H1 (cell line): ENCODE data around the gene OR52K2. TPM values are rescaled to one million over a fixed set of nuclear protein-coding genes. Genes with fewer than 3 reads are reported as not detected.

Source experiments
- CTCF ChIA-PET: fragments of 300-600 bp; sonication (Branson Sonifier 250); formaldehyde crosslinking; loops from one replicate; lab custom pipeline; 2021; ENCODE audit not compliant: partially characterized antibody; lab: Charles Lee
- POLR2A ChIA-PET: fragments of 300-600 bp; sonication (Branson Sonifier 250); formaldehyde crosslinking; loops from one replicate; lab custom pipeline; 2021; ENCODE audit warnings: inconsistent platforms; ENCODE audit not compliant: partially characterized antibody; lab: Charles Lee
- DNase-seq, 2 experiments: peaks; one replicate each; pipeline versions ENCODE4 v3.0.0 to v3.0.0-alpha.2; 2010 to 2022; ENCODE audit warnings: low spot score in 2 of 2, low read depth in 1 of 2, mixed read lengths in 1 of 2
- FAIRE-seq: peaks from 2 replicates; lab custom pipeline; 2011; peaks lifted over from hg19 to GRCh38; lab: Jason Lieb, UNC
- H2AFZ ChIP-seq: 2 replicates; pipeline ENCODE4 v1.8.1; 2012; ENCODE audit warnings: low read length, inconsistent platforms
- H2AK5ac ChIP-seq: 2 replicates; pipeline ENCODE4 v1.6.1; 2013; ENCODE audit warnings: low read depth, low read length
- H2BK120ac ChIP-seq: replicated peaks from 2 replicates; pipeline ENCODE3; 2013; ENCODE audit warnings: low read depth, low read length, inconsistent platforms
- H2BK12ac ChIP-seq: 2 replicates; pipeline ENCODE4 v1.6.1; 2013; ENCODE audit warnings: low read depth, low read length
- H2BK15ac ChIP-seq: 2 replicates; pipeline ENCODE4 v1.6.1; 2013; ENCODE audit warnings: low read length
- H2BK20ac ChIP-seq: 2 replicates; pipeline ENCODE4 v1.6.1; 2013; ENCODE audit warnings: low read length
- H2BK5ac ChIP-seq: 2 replicates; pipeline ENCODE4 v1.6.1; 2013; ENCODE audit warnings: low read depth, low read length
- H3K14ac ChIP-seq: 2 replicates; pipeline ENCODE4 v1.6.1; 2013; ENCODE audit warnings: inconsistent platforms; ENCODE audit not compliant: insufficient read length
- H3K18ac ChIP-seq: 2 replicates; pipeline ENCODE4 v1.6.1; 2013; ENCODE audit warnings: low read length; ENCODE audit errors: extremely low read depth
- H3K23ac ChIP-seq: 2 replicates; pipeline ENCODE4 v1.6.1; 2013; ENCODE audit warnings: inconsistent platforms; ENCODE audit not compliant: insufficient read length
- H3K23me2 ChIP-seq: 2 replicates; pipeline ENCODE4 v1.6.1; 2013; ENCODE audit warnings: low read depth, low read length
- H3K27ac ChIP-seq: 2 replicates; pipeline ENCODE4 v1.6.1; 2011; ENCODE audit warnings: low read depth, low read length, inconsistent platforms
- H3K27me3 ChIP-seq, 4 experiments: replicated peaks in 1 of 4; 1 replicate in 1 of 4; 2 replicates in 3 of 4; pipeline versions ENCODE4 v1.6.1 to v1.8.1; 2011 to 2013; ENCODE audit warnings: low read length in 3 of 4, mild to moderate bottlenecking in 3 of 4, inconsistent platforms in 2 of 4, mixed read lengths in 2 of 4, moderate library complexity in 1 of 4; ENCODE audit not compliant: control insufficient read depth in 3 of 4, insufficient read depth in 3 of 4; ENCODE audit errors: extremely low read depth in 1 of 4
- H3K36me3 ChIP-seq, 4 experiments: 2 replicates each; pipeline versions ENCODE4 v1.6.1 to v1.8.1; 2011 to 2013; ENCODE audit warnings: mild to moderate bottlenecking in 4 of 4, low read length in 3 of 4, moderate library complexity in 2 of 4, control low read depth in 1 of 4, inconsistent platforms in 1 of 4; ENCODE audit not compliant: insufficient read depth in 4 of 4, control insufficient read depth in 2 of 4
- H3K4ac ChIP-seq: replicated peaks from 2 replicates; pipeline ENCODE3; 2013; ENCODE audit warnings: low read length, low read depth, mixed read lengths, inconsistent platforms; ENCODE audit not compliant: insufficient read length
- H3K4me1 ChIP-seq, 4 experiments: replicated peaks in 1 of 4; 1 replicate in 1 of 4; 2 replicates in 3 of 4; pipeline versions ENCODE4 v1.6.1 to v1.8.1; 2011 to 2013; ENCODE audit warnings: low read length in 3 of 4, inconsistent platforms in 2 of 4, mixed read lengths in 1 of 4; ENCODE audit not compliant: insufficient read depth in 4 of 4, control insufficient read depth in 3 of 4
- H3K4me2 ChIP-seq, 2 experiments: 2 replicates each; pipeline versions ENCODE4 v1.6.1 to v1.8.1; 2011 to 2013; ENCODE audit warnings: low read depth in 2 of 2, low read length in 2 of 2, control low read depth in 1 of 2, inconsistent platforms in 1 of 2, mild to moderate bottlenecking in 1 of 2; ENCODE audit not compliant: insufficient read depth in 1 of 2
- H3K4me3 ChIP-seq, 4 experiments: fragments of 200-600, 300-600 bp in 1 of 4; sonication (generic), shearing (Covaris generic), sonication (Bioruptor Twin) in 1 of 4; 2 replicates each; pipeline versions ENCODE4 v1.5.1 to v1.8.1; 2011 to 2016; ENCODE audit warnings: low read length in 4 of 4, low read depth in 3 of 4, control low read depth in 2 of 4, inconsistent platforms in 2 of 4, mild to moderate bottlenecking in 2 of 4, mixed read lengths in 1 of 4, moderate library complexity in 1 of 4; ENCODE audit not compliant: insufficient read depth in 2 of 4; ENCODE audit errors: extremely low read depth in 1 of 4
- H3K56ac ChIP-seq: replicated peaks from 2 replicates; pipeline ENCODE3; 2013; ENCODE audit warnings: low read depth, mild to moderate bottlenecking, mixed read lengths, low read length, inconsistent platforms; ENCODE audit not compliant: insufficient read length
- H3K79me1 ChIP-seq: 2 replicates; pipeline ENCODE4 v1.6.1; 2013; ENCODE audit warnings: low read depth, low read length, control low read depth
- H3K79me2 ChIP-seq, 2 experiments: 2 replicates each; pipeline versions ENCODE4 v1.6.1 to v1.8.1; 2012 to 2013; ENCODE audit warnings: low read length in 2 of 2, mild to moderate bottlenecking in 2 of 2, inconsistent platforms in 1 of 2; ENCODE audit not compliant: insufficient read depth in 2 of 2, control insufficient read depth in 1 of 2
- H3K9ac ChIP-seq, 4 experiments: replicated peaks in 1 of 4; 1 replicate in 1 of 4; 2 replicates in 3 of 4; pipeline versions ENCODE4 v1.6.1 to v1.8.1; 2011 to 2013; ENCODE audit warnings: low read depth in 3 of 4, low read length in 3 of 4, control low read depth in 2 of 4, mild to moderate bottlenecking in 2 of 4, moderate library complexity in 2 of 4, inconsistent platforms in 1 of 4; ENCODE audit errors: extremely low read depth in 1 of 4
- H3K9me3 ChIP-seq, 2 experiments: 2 replicates each; pipeline versions ENCODE4 v1.6.1 to v1.8.1; 2012 to 2013; ENCODE audit warnings: mild to moderate bottlenecking in 2 of 2, moderate library complexity in 2 of 2, control low read depth in 1 of 2, inconsistent platforms in 1 of 2, low read depth in 1 of 2, low read length in 1 of 2, mixed read lengths in 1 of 2; ENCODE audit not compliant: insufficient read depth in 2 of 2
- H4K20me1 ChIP-seq, 2 experiments: replicated peaks in 1 of 2; 2 replicates each; pipeline versions ENCODE3 to v1.8.1; 2011 to 2013; ENCODE audit warnings: inconsistent platforms in 2 of 2, low read length in 2 of 2, mild to moderate bottlenecking in 1 of 2; ENCODE audit not compliant: insufficient read depth in 2 of 2, control insufficient read depth in 1 of 2
- H4K5ac ChIP-seq: 2 replicates; pipeline ENCODE4 v1.6.1; 2013; ENCODE audit warnings: low read length, low read depth, mixed read lengths, inconsistent platforms; ENCODE audit not compliant: insufficient read length
- H4K8ac ChIP-seq: 2 replicates; pipeline ENCODE4 v1.8.0; 2013; ENCODE audit warnings: mild to moderate bottlenecking, moderate library complexity, low read length, inconsistent platforms; ENCODE audit not compliant: insufficient read depth; ENCODE audit errors: extremely low read depth
- H4K91ac ChIP-seq: replicated peaks from 2 replicates; pipeline ENCODE3; 2013; ENCODE audit warnings: low read length, mixed read lengths, inconsistent platforms; ENCODE audit not compliant: insufficient read length
- SIRT6 ChIP-seq: IDR thresholded peaks from one replicate; pipeline ENCODE4 v1.7.1; 2012; ENCODE audit warnings: low read length, inconsistent platforms
- WGBS, 2 experiments: shearing (Covaris generic) in 1 of 2; methylation state at CpG; one replicate each; pipeline versions ENCODE4 v1.1.6 to v1.1.7; 2013 to 2015; ENCODE audit warnings: low lambda C conversion rate in 2 of 2, mixed read lengths in 2 of 2, inconsistent platforms in 1 of 2, low coverage in 1 of 2, missing lambda C conversion rate in 1 of 2; ENCODE audit not compliant: insufficient replicate concordance in 2 of 2, insufficient coverage in 1 of 2, insufficient read length in 1 of 2; ENCODE audit errors: extremely low coverage in 1 of 2, missing lambda C conversion rate in 1 of 2; 5-methylcytosine and 5-hydroxymethylcytosine counted together
- polyA plus RNA-seq, 7 experiments: library from polyadenylated mRNA; depleted of rRNA in 3 of 7; stranded (reverse) in 5 of 7; unstranded in 2 of 7; fragments of >200 nt in 5 of 7; fragments of 200-250 nt in 2 of 7; gene quantifications; 1 replicate in 5 of 7; 2 replicates in 1 of 7; 4 replicates in 1 of 7; pipeline versions ENCODE4 v1.2.1 to v1.2.3, GENCODE V29; 2011 to 2013; ENCODE audit warnings: missing spikeins in 2 of 7, mixed read lengths in 2 of 7
- total RNA-seq: library from RNA; stranded (reverse); fragmentation: NEBNext Ultra II Directional; extraction: Animal tissue kit (Norgen Biotek cat#: 25700); gene quantifications from 2 replicates; pipeline ENCODE4 v1.2.1, GENCODE V29; 2021

OR52K2 gene
- total and polyA plus RNA-seq, 2 of the 8 experiments (the other 6 are each of a cell fraction or from before 2014, with no cell fraction given): not detected

- Histone ChIP-seq H3K4me2 (no peak overlapping the region), H2AFZ (no peak overlapping the region), H2BK120ac (no peak overlapping the region), H4K5ac (no peak overlapping the region), H2AK5ac (no peak overlapping the region), H2BK20ac (no peak overlapping the region), H3K9me3 (no peaks in the 10 kb centered on the region), H3K36me3 (no peaks in the 10 kb centered on the region), H3K18ac (no peak overlapping the region), H2BK12ac (no peak overlapping the region), H3K23ac (no peak overlapping the region), H3K4me3 (no peak overlapping the region), H2BK5ac (no peak overlapping the region), H4K91ac (no peak overlapping the region), H2BK15ac (no peak overlapping the region), H4K8ac (no peak overlapping the region), H3K79me2 (no peaks in the 10 kb centered on the region), H3K4ac (no peak overlapping the region), H3K23me2 (no peaks in the 10 kb centered on the region), H3K79me1 (no peaks in the 10 kb centered on the region), H4K20me1 (no peaks in the 10 kb centered on the region), H3K27ac (no peak overlapping the region), H3K14ac (no peak overlapping the region), H3K27me3 (no peaks in the 10 kb centered on the region), H3K4me1 (no peaks in the 10 kb centered on the region), H3K56ac (no peak overlapping the region), H3K9ac (no peak overlapping the region)
- 86% methylated on average over 7 of the region's 7 CpGs; no CpG with 5 or more reads in 1 of the 2 experiments for WGBS, 2 experiments
- POLR2A ChIA-PET: no interaction called here
- DNase-seq (no peak), FAIRE-seq (no peak)
- no peak for TF ChIP-seq SIRT6
- CTCF ChIA-PET: interaction anchor here (0.6 to 7.2 kb wide), 4 partner anchors 11 to 311 kb away, joined by 3 to 104 read pairs (median 3); no protein-coding TSS in a partner anchor
Observed at GRCh38 chr11:4495487-4495886, 46.4 kb downstream of the OR52K2 start.
